ENCODE measurements around the gene SGMS1.
"Not testable (repeated sequence)": the region's sequence is repeated elsewhere in the genome, so short reads cannot be mapped to it uniquely, and the experiment has no call there.

Gene SGMS1

GRCh38 chr10:50299948-50300669 lies 323.6 kb downstream of the SGMS1 start:
- DNase-seq (ENCODE audit: low spot score) = no peak

GRCh38 chr10:50295367-50295766 lies 328.4 kb downstream of the SGMS1 start:
- no peak for DNase-seq (ENCODE audit: low spot score)

- DNase-seq (ENCODE audit: low spot score) = no peak
Observed at GRCh38 chr10:50294582-50294981, 329.2 kb downstream of the SGMS1 start.

- no peak for DNase-seq (ENCODE audit: low spot score)
Observed at GRCh38 chr10:50293513-50294313, 330.0 kb downstream of the SGMS1 start.

- no peak for DNase-seq (ENCODE audit: low spot score)
Observed at GRCh38 chr10:50291261-50291850, 332.4 kb downstream of the SGMS1 start.

GRCh38 chr10:50289196-50289595 lies 334.6 kb downstream of the SGMS1 start:
- no peak for DNase-seq (ENCODE audit: low spot score)

- no peak for DNase-seq (ENCODE audit: low spot score)
Observed at GRCh38 chr10:50286996-50287803, 336.6 kb downstream of the SGMS1 start.

GRCh38 chr10:50286517-50286916 lies 337.2 kb downstream of the SGMS1 start:
- no peak for DNase-seq (ENCODE audit: low spot score)

GRCh38 chr10:50281967-50282522 lies 341.7 kb downstream of the SGMS1 start:
- no peak for DNase-seq (ENCODE audit: low spot score)

GRCh38 chr10:50281210-50281966 lies 342.4 kb downstream of the SGMS1 start:
- DNase-seq (ENCODE audit: low spot score) = no peak

- no peak for DNase-seq (ENCODE audit: low spot score)
Observed at GRCh38 chr10:50280049-50280841, 343.5 kb downstream of the SGMS1 start.

- DNase-seq (ENCODE audit: low spot score) = peak; percentile 52
Observed at GRCh38 chr10:50279489-50279888, 344.3 kb downstream of the SGMS1 start.

GRCh38 chr10:50275650-50276235 lies 348.0 kb downstream of the SGMS1 start:
- DNase-seq (ENCODE audit: low spot score) = peak; percentile 60

GRCh38 chr10:50272531-50272930 lies 351.2 kb downstream of the SGMS1 start:
- no peak for DNase-seq (ENCODE audit: low spot score)

GRCh38 chr10:50271564-50272250 lies 352.0 kb downstream of the SGMS1 start:
- no peak for DNase-seq (ENCODE audit: low spot score)

- not testable (repeated sequence) for DNase-seq (ENCODE audit: low spot score)
Observed at GRCh38 chr10:50267877-50268276, 355.9 kb downstream of the SGMS1 start.

GRCh38 chr10:50262625-50263024 lies 361.1 kb downstream of the SGMS1 start:
- DNase-seq (ENCODE audit: low spot score) = not testable (repeated sequence)

- DNase-seq (ENCODE audit: low spot score) = no peak
Observed at GRCh38 chr10:50260791-50261281, 362.9 kb downstream of the SGMS1 start.

All from ecto neural progenitor cell (in vitro differentiated cells).